ENCODE results near the gene ESR2.
"Not testable (repeated sequence)": the region's sequence is repeated elsewhere in the genome, so short reads cannot be mapped to it uniquely, and the experiment has no call there.

The ESR2 gene

GRCh38 chr14:64218344-64219240 is 75.6 kb downstream of the ESR2 start:
- DNase-seq, result peak; percentile 17

GRCh38 chr14:64217834-64218233 is 76.3 kb downstream of the ESR2 start:
- DNase-seq, result no peak

GRCh38 chr14:64217308-64217707 is 76.9 kb downstream of the ESR2 start:
- DNase-seq, result no peak

- DNase-seq, result no peak
Observed at GRCh38 chr14:64215978-64216377, 78.2 kb downstream of the ESR2 start.

- no peak for DNase-seq
Observed at GRCh38 chr14:64215274-64215673, 78.9 kb downstream of the ESR2 start.

- no peak for DNase-seq
Observed at GRCh38 chr14:64213853-64214570, 80.2 kb downstream of the ESR2 start.

GRCh38 chr14:64213086-64213485 is 81.1 kb downstream of the ESR2 start:
- peak; percentile 25 for DNase-seq

GRCh38 chr14:64212666-64213065 is 81.5 kb downstream of the ESR2 start:
- DNase-seq, result no peak

- DNase-seq, result not testable (repeated sequence)
Observed at GRCh38 chr14:64210912-64211311, 83.3 kb downstream of the ESR2 start.

- no peak for DNase-seq
Observed at GRCh38 chr14:64210216-64210615, 84.0 kb downstream of the ESR2 start.

GRCh38 chr14:64209444-64210131 is 84.6 kb downstream of the ESR2 start:
- DNase-seq, result peak; percentile 49

GRCh38 chr14:64208981-64209380 is 85.2 kb downstream of the ESR2 start:
- no peak for DNase-seq

- DNase-seq, result no peak
Observed at GRCh38 chr14:64208261-64208660, 85.9 kb downstream of the ESR2 start.

- no peak for DNase-seq
Observed at GRCh38 chr14:64203366-64204006, 90.7 kb downstream of the ESR2 start.

- DNase-seq, result no peak
Observed at GRCh38 chr14:64202716-64203115, 91.5 kb downstream of the ESR2 start.

GRCh38 chr14:64201921-64202545 is 92.1 kb downstream of the ESR2 start:
- DNase-seq, result no peak

GRCh38 chr14:64201296-64201695 is 92.9 kb downstream of the ESR2 start:
- DNase-seq, result no peak

- DNase-seq, result no peak
Observed at GRCh38 chr14:64200170-64200569, 94.0 kb downstream of the ESR2 start.

- DNase-seq, result no peak
Observed at GRCh38 chr14:64198486-64198885, 95.7 kb downstream of the ESR2 start.

- DNase-seq, result no peak
Observed at GRCh38 chr14:64197996-64198395, 96.2 kb downstream of the ESR2 start.

GRCh38 chr14:64196814-64197411 is 97.3 kb downstream of the ESR2 start:
- DNase-seq, result peak; percentile 44

GRCh38 chr14:64196056-64196455 is 98.1 kb downstream of the ESR2 start:
- DNase-seq, result no peak

All from fibroblast of upper back skin (primary cell).